B cell (primary cell): ENCODE data around the gene EIF4A3.

Experiments
- EZH2 ChIP-seq: IDR thresholded peaks from 2 replicates; pipeline ENCODE4 v1.6.1; 2012; ENCODE audit warnings: borderline replicate concordance, low read depth, mild to moderate bottlenecking, moderate library complexity, low read length; ENCODE audit not compliant: insufficient read depth, poor library complexity, severe bottlenecking
- TF ChIP-seq, protein P1 (sequence below): fragments of 200-600 bp; IDR thresholded peaks from one replicate; pipeline ENCODE4 v1.8.0; 2022; ENCODE audit warnings: antibody characterized with exemption, mild to moderate bottlenecking

DNA sequence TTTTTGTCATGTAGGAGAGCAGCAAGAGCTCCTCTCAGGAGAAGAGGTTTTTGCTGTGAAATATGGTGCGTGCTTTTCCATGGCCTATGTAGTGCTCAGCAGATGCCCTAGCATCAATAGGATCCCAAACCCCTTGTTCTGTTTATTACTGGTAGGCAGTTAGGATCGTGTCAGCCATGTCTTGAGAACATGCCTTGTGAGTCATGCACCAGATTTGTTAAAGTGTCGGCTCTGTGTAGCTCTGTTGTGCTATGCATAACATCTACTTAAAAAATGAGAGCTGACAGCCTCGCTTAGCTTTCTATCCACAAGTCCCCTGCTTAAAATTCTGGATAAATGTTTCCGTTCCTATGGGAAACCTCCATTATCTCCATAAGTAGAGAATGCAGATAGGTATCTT lies 4.4 kb upstream of the EIF4A3 start:
- TF ChIP-seq EZH2 = no peak
- TF ChIP-seq, protein P1, sequence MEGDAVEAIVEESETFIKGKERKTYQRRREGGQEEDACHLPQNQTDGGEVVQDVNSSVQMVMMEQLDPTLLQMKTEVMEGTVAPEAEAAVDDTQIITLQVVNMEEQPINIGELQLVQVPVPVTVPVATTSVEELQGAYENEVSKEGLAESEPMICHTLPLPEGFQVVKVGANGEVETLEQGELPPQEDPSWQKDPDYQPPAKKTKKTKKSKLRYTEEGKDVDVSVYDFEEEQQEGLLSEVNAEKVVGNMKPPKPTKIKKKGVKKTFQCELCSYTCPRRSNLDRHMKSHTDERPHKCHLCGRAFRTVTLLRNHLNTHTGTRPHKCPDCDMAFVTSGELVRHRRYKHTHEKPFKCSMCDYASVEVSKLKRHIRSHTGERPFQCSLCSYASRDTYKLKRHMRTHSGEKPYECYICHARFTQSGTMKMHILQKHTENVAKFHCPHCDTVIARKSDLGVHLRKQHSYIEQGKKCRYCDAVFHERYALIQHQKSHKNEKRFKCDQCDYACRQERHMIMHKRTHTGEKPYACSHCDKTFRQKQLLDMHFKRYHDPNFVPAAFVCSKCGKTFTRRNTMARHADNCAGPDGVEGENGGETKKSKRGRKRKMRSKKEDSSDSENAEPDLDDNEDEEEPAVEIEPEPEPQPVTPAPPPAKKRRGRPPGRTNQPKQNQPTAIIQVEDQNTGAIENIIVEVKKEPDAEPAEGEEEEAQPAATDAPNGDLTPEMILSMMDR = no peak
